Adrenal gland (tissue), 12 donors: ENCODE results near the gene SEC14L5. TPM values are rescaled to one million over a fixed set of nuclear protein-coding genes. Genes with fewer than 3 reads are reported as not detected.

Experiments
- DNase-seq, 7 donors: peaks; one replicate each; pipeline ENCODE4 v3.0.0-alpha.2; 2019 to 2020
- H3K27ac ChIP-seq, 5 donors: fragments of 200-600 bp; sonication (generic) in 4 of 5; 1 replicate in 3 of 5; 2 replicates in 2 of 5; pipeline versions ENCODE4 v1.5.1 to v1.8.0; 2016 to 2020; ENCODE audit warnings: mild to moderate bottlenecking in 1 of 5
- H3K27me3 ChIP-seq: fragments of 200-600 bp; 2 replicates; pipeline ENCODE4 v1.8.0; 2021
- H3K36me3 ChIP-seq, 2 donors: fragments of 200-600 bp; replicated peaks in 1 of 2; 1 replicate in 1 of 2; 2 replicates in 1 of 2; pipeline versions ENCODE4 v1.5.1 to v1.8.0; 2018 to 2022
- H3K4me1 ChIP-seq, 2 donors: fragments of 200-600 bp; replicated peaks in 1 of 2; 1 replicate in 1 of 2; 2 replicates in 1 of 2; pipeline versions ENCODE4 v1.5.1 to v1.8.0; 2018 to 2021
- H3K4me3 ChIP-seq, 4 donors: fragments of 200-600 bp; sonication (generic) in 3 of 4; one replicate each; pipeline ENCODE4 v1.5.1; 2016 to 2018
- H3K9me3 ChIP-seq, 3 donors: fragments of 200-600 bp; sonication (generic) in 1 of 3; replicated peaks in 1 of 3; 1 replicate in 2 of 3; 2 replicates in 1 of 3; pipeline versions ENCODE4 v1.5.1 to v1.8.0; 2016 to 2021
- CTCF ChIP-seq, 6 experiments: fragments of 450-650 bp in 4 of 6; fragments of 200-600 bp in 2 of 6; sonication (generic) in 1 of 6; IDR thresholded peaks; 1 replicate in 5 of 6; 2 replicates in 1 of 6; pipeline versions ENCODE4 v1.5.1 to v1.8.0; 2016 to 2021; ENCODE audit warnings: antibody characterized with exemption in 6 of 6, mild to moderate bottlenecking in 2 of 6, moderate library complexity in 1 of 6
- POLR2A ChIP-seq, 2 donors: fragments of 450-650 bp; IDR thresholded peaks; one replicate each; pipeline ENCODE4 v1.6.1; 2017; ENCODE audit warnings: antibody characterized with exemption in 2 of 2, mild to moderate bottlenecking in 2 of 2, moderate library complexity in 1 of 2
- WGBS, 4 donors: extraction: QIAGEN DNeasy Blood & Tissue Kit in 2 of 4; methylation state at CpG; one replicate each; pipeline versions ENCODE4 v1.1.5 to v1.1.7; 2013 to 2017; 5-methylcytosine and 5-hydroxymethylcytosine counted together
- intact Hi-C, 2 donors: fragments of 100-400 bp; cut with DNase I; formaldehyde crosslinking; loops; one replicate each; pipeline versions ENCODE4 v1.14.1 to v1.15.0; 2022 to 2023
- polyA plus RNA-seq, 3 donors: library from polyadenylated mRNA; stranded (reverse); fragments of 200-250 nt in 2 of 3; fragments of 350-450 nt in 1 of 3; fragmentation: Illumina TruSeq in 1 of 3; extraction: RNeasy Lipid Tissue Mini Kit (QIAGEN cat#74804) in 1 of 3; gene quantifications; one replicate each; pipeline ENCODE4 v1.2.3, GENCODE V29; 2013 to 2014
- total RNA-seq, 9 donors: library from RNA; depleted of rRNA in 4 of 9; stranded (reverse); fragments of >200 nt in 4 of 9; fragments of 120-200 nt in 1 of 9; fragmentation: NEBNext Ultra II Directional in 1 of 9; extraction: Animal tissue kit (Norgen Biotek cat#: 25700) in 1 of 9; gene quantifications; one replicate each; pipeline versions ENCODE4 v1.1.0 to v1.2.4, GENCODE V29; 2013 to 2023
- donor health status: healthy with polysubstance abuse.
- donor health status: Bipolar disorder and iron deficiency.
- donor health status: DM: yes; HTN: yes; CAD: no.
- donor health status: DM: no; HTN: no; CAD: no.
- donor health status: DM: no; HTN: no; CAD: no.
- donor health status: DM: yes; HTN: yes; CAD: no.

Gene SEC14L5
- total and polyA plus RNA-seq, 12 donors: 0.12 to 1.8 (median 0.69) TPM

- TF ChIP-seq CTCF (IDR thresholded peaks at IDR 0.05) (no peak), POLR2A (IDR thresholded peaks at IDR 0.05) (no peak)
- H3K9me3 ChIP-seq: no peaks in the 10 kb centered on the region
- intact Hi-C loops: no loop called here
- no peaks in the 10 kb centered on the region for H3K36me3 ChIP-seq
- H3K4me3 ChIP-seq: no peak overlapping the region
- no peak for DNase-seq
- WGBS, 4 donors: 69 to 87% (median 75%) methylated on average over 6 of the region's 6 CpGs
- peaks cover 0 to 5% of the 10 kb centered on the region in 2 donors for H3K4me1 ChIP-seq
- no peaks in the 10 kb centered on the region for H3K27me3 ChIP-seq
- H3K27ac ChIP-seq: no peak overlapping the region
These were observed 46.2 kb upstream of the SEC14L5 start for GRCh38 chr16:4911970-4912386.

GRCh38 chr16:4913130-4913773 is 44.9 kb upstream of the SEC14L5 start:
- H3K4me3 ChIP-seq: no peak overlapping the region
- intact Hi-C loops: no loop called here
- no peak overlapping the region for H3K27ac ChIP-seq
- TF ChIP-seq CTCF (IDR thresholded peaks at IDR 0.05): no peak
- peaks cover 0 to 7% of the 10 kb centered on the region in 2 donors for H3K4me1 ChIP-seq
- H3K36me3 ChIP-seq: no peaks in the 10 kb centered on the region
- no peak for DNase-seq
- 77 to 84% (median 80%) methylated on average over 4 to 7 of the region's 7 CpGs for WGBS, 4 donors
- H3K27me3 ChIP-seq: no peaks in the 10 kb centered on the region
- H3K9me3 ChIP-seq: no peaks in the 10 kb centered on the region

- Histone ChIP-seq H3K27ac (no peak overlapping the region), H3K36me3 (no peaks in the 10 kb centered on the region), H3K4me1 (peaks cover 0 to 7% of the 10 kb centered on the region in 2 donors), H3K4me3 (no peak overlapping the region), H3K27me3 (no peaks in the 10 kb centered on the region), H3K9me3 (no peaks in the 10 kb centered on the region)
- DNase-seq: no peak
- 91 to 94% (median 93%) methylated on average over 14 to 15 of the region's 15 CpGs for WGBS, 4 donors
- intact Hi-C loops: no loop called here
- TF ChIP-seq POLR2A (IDR thresholded peaks at IDR 0.05) (no peak), CTCF (IDR thresholded peaks at IDR 0.05) (no peak)
These were observed 44.2 kb upstream of the SEC14L5 start for GRCh38 chr16:4913774-4914525.

- DNase-seq: no peak
- no peak for TF ChIP-seq CTCF (IDR thresholded peaks at IDR 0.05)
- no peak for TF ChIP-seq POLR2A (IDR thresholded peaks at IDR 0.05)
- intact Hi-C loops: no loop called here
- Histone ChIP-seq H3K9me3 (no peaks in the 10 kb centered on the region), H3K4me3 (no peak overlapping the region), H3K36me3 (no peaks in the 10 kb centered on the region), H3K27ac (peak overlapping the region in 2 of 5 donors; percentile 54 to 59), H3K4me1 (peaks cover 0 to 7% of the 10 kb centered on the region in 2 donors), H3K27me3 (no peaks in the 10 kb centered on the region)
- 70 to 92% (median 90%) methylated on average over 4 to 7 of the region's 7 CpGs for WGBS, 4 donors
These were observed 43.5 kb upstream of the SEC14L5 start for GRCh38 chr16:4914528-4915225.
